H1 (cell line): ENCODE data around the gene SOX30. TPM values are rescaled to one million over a fixed set of nuclear protein-coding genes. Genes with fewer than 3 reads are reported as not detected.

ENCODE experiments used
- BCL11A ChIP-seq, 2 experiments: IDR thresholded peaks; one replicate each; pipeline ENCODE4 v1.6.1; 2011; ENCODE audit warnings: low read depth in 2 of 2, low read length in 2 of 2, mild to moderate bottlenecking in 2 of 2
- KDM4A ChIP-seq: IDR thresholded peaks from one replicate; pipeline ENCODE4 v1.7.1; 2012; ENCODE audit warnings: low read depth, mild to moderate bottlenecking, moderate library complexity, low read length, inconsistent platforms; ENCODE audit not compliant: severe bottlenecking
- NANOG ChIP-seq: IDR thresholded peaks from 2 replicates; pipeline ENCODE4 v1.6.1; 2011; ENCODE audit warnings: low read length, low read depth, mild to moderate bottlenecking, inconsistent platforms; ENCODE audit not compliant: insufficient read depth, poor library complexity, severe bottlenecking
- SIN3A ChIP-seq, 2 experiments: IDR thresholded peaks in 1 of 2; conservative IDR thresholded peaks in 1 of 2; 2 replicates each; pipeline ENCODE4 v1.6.1; 2011 to 2012; ENCODE audit warnings: low read length in 2 of 2, improper control_type of control experiment in 1 of 2, low read depth in 1 of 2, mild to moderate bottlenecking in 1 of 2
- SP1 ChIP-seq: IDR thresholded peaks from 2 replicates; pipeline ENCODE4 v1.6.1; 2011; ENCODE audit warnings: low read depth, low read length
- SP4 ChIP-seq: IDR thresholded peaks from 2 replicates; pipeline ENCODE4 v1.6.1; 2012; ENCODE audit warnings: low read length, inconsistent platforms
- polyA plus RNA-seq, 7 experiments: library from polyadenylated mRNA; depleted of rRNA in 3 of 7; stranded (reverse) in 5 of 7; unstranded in 2 of 7; fragments of >200 nt in 5 of 7; fragments of 200-250 nt in 2 of 7; gene quantifications; 1 replicate in 5 of 7; 2 replicates in 1 of 7; 4 replicates in 1 of 7; pipeline versions ENCODE4 v1.2.1 to v1.2.3, GENCODE V29; 2011 to 2013; ENCODE audit warnings: missing spikeins in 2 of 7, mixed read lengths in 2 of 7
- total RNA-seq: library from RNA; stranded (reverse); fragmentation: NEBNext Ultra II Directional; extraction: Animal tissue kit (Norgen Biotek cat#: 25700); gene quantifications from 2 replicates; pipeline ENCODE4 v1.2.1, GENCODE V29; 2021

The SOX30 gene
- total and polyA plus RNA-seq, 2 of the 8 experiments (the other 6 are each of a cell fraction or from before 2014, with no cell fraction given), result 0.35 TPM; not detected in 1

GRCh38 chr5:157672976-157673375, 20.7 kb upstream of the SOX30 start (continued):
- no peak for TF ChIP-seq KDM4A
- TF ChIP-seq BCL11A (IDR thresholded peaks at IDR 0.05; ENCODE audit: low read depth in 2 of 2, low read length in 2 of 2), result no peak
- no peak for TF ChIP-seq SP1
- no peak for TF ChIP-seq SP4
- no peak for TF ChIP-seq NANOG
- TF ChIP-seq SIN3A (conservative IDR thresholded peaks at IDR 0.05 in 1 of 2, IDR thresholded peaks at IDR 0.05 in 1 of 2; ENCODE audit: low read depth in 1 of 2, low read length in 2 of 2), result no peak
